Choroid plexus epithelial cell (primary cell): ENCODE data around the gene SNX9.
A peak's percentile ranks its signal among the peaks of the same experiment; 100 is the strongest.

ENCODE experiments used
- DNase-seq: peaks from one replicate; pipeline ENCODE4 v3.0.0-alpha.2; 2010; ENCODE audit warnings: low read depth
- H3K4me3 ChIP-seq: 2 replicates; pipeline ENCODE4 v1.5.1; 2011; ENCODE audit warnings: low read depth, mild to moderate bottlenecking, control low read depth, low read length, moderate library complexity
- CTCF ChIP-seq: conservative IDR thresholded peaks from 2 replicates; pipeline ENCODE4 v1.5.1; 2011; ENCODE audit warnings: low read depth, mild to moderate bottlenecking, control low read depth, inconsistent platforms, low read length, moderate library complexity

Gene SNX9

GRCh38 chr6:157779705-157780604 is 43.1 kb upstream of the SNX9 start:
- no peak overlapping the region for H3K4me3 ChIP-seq
- no peak for TF ChIP-seq CTCF
- DNase-seq, result no peak

GRCh38 chr6:157785636-157786035 is 37.4 kb upstream of the SNX9 start:
- DNase-seq, result no peak
- TF ChIP-seq CTCF, result no peak
- H3K4me3 ChIP-seq, result no peak overlapping the region

GRCh38 chr6:157786221-157786620 is 36.8 kb upstream of the SNX9 start:
- no peak for TF ChIP-seq CTCF
- DNase-seq, result no peak
- no peak overlapping the region for H3K4me3 ChIP-seq

- no peak for TF ChIP-seq CTCF
- peak; percentile 35 for DNase-seq
- no peak overlapping the region for H3K4me3 ChIP-seq
Observed at GRCh38 chr6:157787080-157787479, 36.0 kb upstream of the SNX9 start.

- DNase-seq, result no peak
- no peak overlapping the region for H3K4me3 ChIP-seq
- no peak for TF ChIP-seq CTCF
Observed at GRCh38 chr6:157788180-157788579, 34.9 kb upstream of the SNX9 start.

GRCh38 chr6:157789297-157789696 is 33.7 kb upstream of the SNX9 start:
- DNase-seq, result no peak
- no peak for TF ChIP-seq CTCF

GRCh38 chr6:157789861-157790260 is 33.2 kb upstream of the SNX9 start:
- no peak for DNase-seq
- no peak for TF ChIP-seq CTCF
- no peak overlapping the region for H3K4me3 ChIP-seq

More at GRCh38 chr6:157789297-157789696, 33.7 kb upstream of the SNX9 start:
- no peak overlapping the region for H3K4me3 ChIP-seq
